T-helper 1 cell treated with Interleukin-12 subunit alpha and Interleukin-12 subunit beta and Interleukin-4 antibody, amounts not matched to agents 30 μg/mL and 1 μg/mL, for 36 hours (primary cell): ENCODE results near the gene RIPK4.

Experiments
- H3K27ac Mint-ChIP-seq: one replicate; pipeline ENCODE4 v1.8.0; 2021; ENCODE audit warnings: mild to moderate bottlenecking, mixed read lengths
- H3K27me3 Mint-ChIP-seq: one replicate; pipeline ENCODE4 v1.8.0; 2021; ENCODE audit warnings: low read depth, mixed read lengths
- H3K36me3 Mint-ChIP-seq: one replicate; pipeline ENCODE4 v1.8.0; 2021; ENCODE audit warnings: low read depth, mixed read lengths
- H3K4me1 Mint-ChIP-seq: one replicate; pipeline ENCODE4 v1.8.0; 2021; ENCODE audit warnings: low read depth, mixed read lengths
- H3K4me3 Mint-ChIP-seq: one replicate; pipeline ENCODE4 v1.8.0; 2021; ENCODE audit warnings: mild to moderate bottlenecking, moderate library complexity, mixed read lengths
- H3K9me3 Mint-ChIP-seq: one replicate; pipeline ENCODE4 v1.8.0; 2021; ENCODE audit warnings: mixed read lengths

The RIPK4 gene

DNA sequence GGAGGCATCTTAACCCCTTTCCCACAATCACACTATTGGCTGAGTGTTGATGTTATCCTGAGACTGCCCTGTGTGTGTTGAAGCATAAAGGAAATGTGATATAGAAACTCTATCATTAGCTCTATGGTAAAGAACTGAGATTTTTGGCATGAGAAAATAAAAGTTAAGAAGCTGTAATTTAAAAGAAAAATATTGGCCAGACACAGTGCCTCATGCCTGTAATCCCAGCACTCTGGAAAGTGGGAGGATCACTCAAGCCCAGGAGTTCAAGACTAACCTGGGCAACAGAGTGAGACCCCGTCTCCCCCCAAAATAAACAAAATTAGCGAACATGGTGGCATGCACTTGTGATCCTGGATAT, 14.2 kb upstream of the RIPK4 start:
- peaks cover 6% of the 10 kb centered on the region for H3K4me1 Mint-ChIP-seq
- H3K27ac Mint-ChIP-seq = no peak overlapping the region
- no peaks in the 10 kb centered on the region for H3K9me3 Mint-ChIP-seq
- no peak overlapping the region for H3K4me3 Mint-ChIP-seq
- no peaks in the 10 kb centered on the region for H3K36me3 Mint-ChIP-seq
- H3K27me3 Mint-ChIP-seq = peaks cover 57% of the 10 kb centered on the region

DNA sequence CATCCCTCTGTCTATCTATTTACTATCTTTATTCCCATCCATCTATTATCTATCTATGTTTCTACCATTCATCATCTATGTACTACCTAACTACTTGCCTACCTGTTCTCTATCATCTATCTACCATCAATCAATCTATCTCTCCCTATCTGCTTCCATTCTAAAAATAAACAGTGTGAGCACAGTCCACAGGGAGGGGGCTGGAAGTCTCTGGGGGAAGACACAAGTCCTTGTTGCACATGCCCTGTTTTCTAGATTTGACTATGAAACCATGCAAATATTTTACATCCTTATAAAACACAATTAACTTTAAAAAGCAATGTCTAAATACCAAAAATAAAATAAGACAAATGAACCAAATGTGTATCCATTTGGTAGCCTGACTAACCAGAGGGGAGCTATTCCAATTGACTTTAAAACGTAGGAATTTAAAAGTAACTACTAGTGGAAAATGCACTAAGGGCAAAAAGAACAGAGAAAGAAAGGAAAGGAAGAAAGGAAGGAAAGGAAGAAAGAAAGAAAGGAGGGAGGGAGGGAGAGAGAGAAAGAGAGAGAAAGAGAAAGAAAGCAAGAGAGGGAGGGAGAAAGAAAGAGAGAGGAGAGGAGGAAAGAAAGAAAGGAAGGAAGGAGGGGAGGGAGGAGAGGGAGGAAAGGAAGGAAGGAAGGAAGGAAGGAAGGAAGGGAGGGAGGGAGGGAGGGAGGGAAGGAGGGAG, 13.6 kb upstream of the RIPK4 start:
- Mint-ChIP-seq H3K36me3 (no peaks in the 10 kb centered on the region), H3K27ac (no peak overlapping the region), H3K9me3 (no peaks in the 10 kb centered on the region), H3K4me1 (peaks cover 6% of the 10 kb centered on the region), H3K27me3 (peaks cover 61% of the 10 kb centered on the region), H3K4me3 (no peak overlapping the region)

GRCh38 chr21:41779659-41780058, 12.8 kb upstream of the RIPK4 start:
- H3K27ac Mint-ChIP-seq = no peak overlapping the region
- no peaks in the 10 kb centered on the region for H3K9me3 Mint-ChIP-seq
- H3K4me1 Mint-ChIP-seq = peaks cover 6% of the 10 kb centered on the region
- H3K27me3 Mint-ChIP-seq = peaks cover 65% of the 10 kb centered on the region
- H3K4me3 Mint-ChIP-seq = no peak overlapping the region
- no peaks in the 10 kb centered on the region for H3K36me3 Mint-ChIP-seq

- H3K4me3 Mint-ChIP-seq = no peak overlapping the region
- peaks cover 6% of the 10 kb centered on the region for H3K4me1 Mint-ChIP-seq
- H3K27me3 Mint-ChIP-seq = peaks cover 67% of the 10 kb centered on the region
- no peak overlapping the region for H3K27ac Mint-ChIP-seq
- H3K36me3 Mint-ChIP-seq = no peaks in the 10 kb centered on the region
- H3K9me3 Mint-ChIP-seq = no peaks in the 10 kb centered on the region
These were observed 12.2 kb upstream of the RIPK4 start for GRCh38 chr21:41778930-41779600.

- no peak overlapping the region for H3K27ac Mint-ChIP-seq
- H3K27me3 Mint-ChIP-seq = peaks cover 65% of the 10 kb centered on the region
- H3K36me3 Mint-ChIP-seq = no peaks in the 10 kb centered on the region
- no peaks in the 10 kb centered on the region for H3K9me3 Mint-ChIP-seq
- peaks cover 4% of the 10 kb centered on the region for H3K4me1 Mint-ChIP-seq
- no peak overlapping the region for H3K4me3 Mint-ChIP-seq
These were observed 11.3 kb upstream of the RIPK4 start for GRCh38 chr21:41777951-41778815.

GRCh38 chr21:41776778-41777177, 9.9 kb upstream of the RIPK4 start:
- Mint-ChIP-seq H3K27me3 (peaks cover 73% of the 10 kb centered on the region), H3K4me3 (no peak overlapping the region), H3K9me3 (no peaks in the 10 kb centered on the region), H3K27ac (no peak overlapping the region), H3K4me1 (peaks cover 4% of the 10 kb centered on the region), H3K36me3 (no peaks in the 10 kb centered on the region)

DNA sequence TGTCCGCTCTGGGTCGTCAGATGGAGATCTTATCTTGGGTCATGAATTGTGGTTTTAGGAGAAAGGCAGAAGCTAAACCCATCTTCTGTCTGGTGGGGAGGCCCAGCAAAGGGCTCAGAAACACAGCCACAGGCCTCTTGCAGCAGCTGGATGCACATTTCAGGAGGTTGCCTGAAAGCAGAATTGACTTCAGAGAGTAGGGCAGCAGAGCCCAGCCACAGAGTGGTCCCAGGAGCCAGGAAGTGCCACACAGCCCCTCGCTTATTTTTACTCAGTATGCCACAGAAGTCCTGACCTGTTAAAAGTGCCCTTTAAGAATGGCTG, 8.3 kb upstream of the RIPK4 start:
- Mint-ChIP-seq H3K36me3 (no peaks in the 10 kb centered on the region), H3K27ac (no peak overlapping the region), H3K9me3 (no peaks in the 10 kb centered on the region), H3K27me3 (peaks cover 70% of the 10 kb centered on the region), H3K4me3 (no peak overlapping the region), H3K4me1 (peaks cover 4% of the 10 kb centered on the region)

DNA sequence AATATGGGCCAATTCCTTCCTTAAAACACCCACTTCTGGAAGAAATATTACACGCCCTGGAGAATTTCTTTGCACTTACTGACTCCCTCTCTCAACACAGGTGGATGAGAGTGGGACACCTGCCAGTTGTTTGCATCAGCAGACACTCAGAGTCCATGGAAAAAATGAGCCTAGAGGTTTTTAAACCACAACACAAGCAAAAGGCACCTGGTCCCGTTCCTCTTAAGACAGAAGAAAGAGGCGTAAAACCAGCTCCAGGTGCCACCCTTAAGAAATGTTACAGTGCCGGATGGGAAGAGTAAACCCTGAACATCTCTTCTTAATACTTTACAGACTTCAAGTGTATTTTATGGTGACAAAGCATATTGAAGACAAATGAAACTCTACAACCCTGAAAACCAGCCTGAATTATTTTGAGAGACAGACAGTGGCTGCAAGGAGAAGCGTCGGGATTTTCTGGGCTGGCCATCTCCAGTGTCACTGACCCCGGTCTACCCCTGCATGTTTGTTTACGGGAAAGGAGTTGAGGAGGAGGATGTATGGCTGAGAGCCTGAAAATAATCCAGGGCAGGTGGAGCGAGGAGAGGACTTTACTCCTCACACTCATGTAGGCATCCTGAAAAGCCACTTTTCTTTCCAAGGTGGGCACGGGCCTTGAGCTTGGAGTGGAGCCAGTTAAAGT, 7.8 kb upstream of the RIPK4 start:
- H3K36me3 Mint-ChIP-seq = no peaks in the 10 kb centered on the region
- H3K4me1 Mint-ChIP-seq = peaks cover 3% of the 10 kb centered on the region
- no peak overlapping the region for H3K4me3 Mint-ChIP-seq
- H3K27ac Mint-ChIP-seq = no peak overlapping the region
- H3K9me3 Mint-ChIP-seq = no peaks in the 10 kb centered on the region
- peaks cover 72% of the 10 kb centered on the region for H3K27me3 Mint-ChIP-seq

DNA sequence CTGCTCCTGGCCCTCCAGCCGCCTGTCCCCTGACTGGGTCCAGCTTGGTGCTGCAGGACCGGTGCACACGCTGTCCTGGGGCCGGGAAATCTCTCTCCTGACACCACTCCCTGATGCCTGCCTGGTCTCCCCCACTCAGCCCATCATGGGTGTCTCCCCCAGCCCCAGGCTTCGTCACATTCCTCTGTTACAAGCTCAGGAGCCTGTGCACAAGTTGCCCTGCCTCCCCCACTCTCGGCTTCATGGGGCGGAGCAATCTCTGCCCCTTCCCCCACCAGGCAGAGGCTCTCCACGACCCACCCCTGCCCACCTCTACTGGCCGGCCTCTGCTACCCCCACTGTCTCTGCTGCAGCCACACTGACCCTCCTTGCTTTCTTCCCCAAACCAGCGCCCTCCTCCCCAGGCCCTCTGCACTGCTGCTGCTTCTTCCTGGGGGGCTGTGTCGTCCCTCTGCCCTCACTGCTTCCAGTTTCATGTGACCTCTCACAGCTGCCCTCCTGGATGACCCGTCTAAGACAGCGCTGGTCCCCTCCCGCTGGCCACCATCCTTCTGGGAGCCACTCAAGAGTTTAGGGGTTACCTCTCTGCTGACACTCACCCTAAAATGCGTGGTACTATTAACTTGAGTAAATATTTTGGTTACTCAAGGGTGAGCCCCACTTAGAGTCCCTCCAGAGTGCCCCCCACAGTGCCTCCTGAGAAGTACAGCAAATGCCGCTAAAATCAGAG, 5.7 kb upstream of the RIPK4 start:
- Mint-ChIP-seq H3K27me3 (peaks cover 75% of the 10 kb centered on the region), H3K9me3 (no peaks in the 10 kb centered on the region), H3K36me3 (no peaks in the 10 kb centered on the region), H3K4me1 (peaks cover 16% of the 10 kb centered on the region), H3K4me3 (no peak overlapping the region), H3K27ac (no peak overlapping the region)

DNA sequence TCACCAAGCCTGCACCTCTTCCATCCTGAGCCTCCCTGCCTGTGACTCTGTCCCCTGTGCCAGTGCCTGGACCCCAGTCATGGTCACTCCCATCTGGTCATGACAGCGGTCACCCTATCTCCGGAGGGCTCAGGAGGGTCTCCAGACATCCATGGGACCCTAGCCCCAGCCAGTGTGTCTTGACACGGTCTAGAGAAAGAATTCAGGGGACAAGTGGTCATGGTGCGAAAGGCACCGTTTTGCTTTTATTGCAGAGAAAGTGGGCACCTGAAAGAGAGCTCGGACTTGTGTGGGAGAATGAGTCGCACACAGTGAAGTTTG, 4.7 kb upstream of the RIPK4 start:
- peaks cover 21% of the 10 kb centered on the region for H3K4me1 Mint-ChIP-seq
- no peak overlapping the region for H3K4me3 Mint-ChIP-seq
- H3K9me3 Mint-ChIP-seq = no peaks in the 10 kb centered on the region
- peaks cover 80% of the 10 kb centered on the region for H3K27me3 Mint-ChIP-seq
- no peak overlapping the region for H3K27ac Mint-ChIP-seq
- H3K36me3 Mint-ChIP-seq = no peaks in the 10 kb centered on the region

DNA sequence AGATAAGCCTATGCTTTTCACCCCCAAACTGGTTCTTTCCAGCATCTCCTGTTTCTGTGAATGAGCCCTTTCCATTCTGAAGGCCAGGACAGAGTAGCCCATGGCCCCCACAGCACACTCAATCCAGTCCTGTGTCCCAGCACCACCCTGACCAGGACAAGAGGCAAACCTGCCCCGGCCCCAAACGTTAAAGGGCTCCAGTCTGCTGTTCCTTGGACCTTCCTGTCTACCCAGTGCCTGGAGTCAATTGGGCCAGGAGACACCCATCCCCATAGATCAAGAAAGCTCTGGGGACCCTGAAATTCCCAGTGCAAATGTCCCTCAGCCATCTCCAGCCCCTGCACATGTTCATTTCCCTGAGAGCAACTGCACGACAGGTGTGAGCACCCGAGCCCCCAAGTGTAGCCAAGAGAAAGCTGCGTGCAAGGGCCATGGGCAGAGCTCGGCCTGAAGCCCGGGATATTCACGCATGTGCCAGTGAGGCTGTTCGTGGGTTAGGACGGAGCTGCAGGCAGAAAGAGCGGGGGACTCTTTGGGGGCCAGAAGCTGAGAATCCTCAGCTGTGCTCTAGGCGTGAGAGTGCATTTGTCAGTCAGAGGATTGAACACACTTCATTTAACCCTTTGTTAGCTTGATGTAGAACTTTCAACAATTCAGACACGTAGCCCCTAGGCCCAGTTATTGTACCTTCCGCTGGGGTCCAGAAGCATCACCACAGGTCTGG, 4.2 kb upstream of the RIPK4 start:
- Mint-ChIP-seq H3K4me1 (peaks cover 21% of the 10 kb centered on the region), H3K27ac (no peak overlapping the region), H3K27me3 (peaks cover 80% of the 10 kb centered on the region), H3K4me3 (no peak overlapping the region), H3K9me3 (no peaks in the 10 kb centered on the region), H3K36me3 (no peaks in the 10 kb centered on the region)

GRCh38 chr21:41769933-41770332, 3.1 kb upstream of the RIPK4 start:
- no peaks in the 10 kb centered on the region for H3K9me3 Mint-ChIP-seq
- no peak overlapping the region for H3K27ac Mint-ChIP-seq
- peaks cover 80% of the 10 kb centered on the region for H3K27me3 Mint-ChIP-seq
- H3K4me1 Mint-ChIP-seq = peaks cover 21% of the 10 kb centered on the region
- H3K4me3 Mint-ChIP-seq = no peak overlapping the region
- H3K36me3 Mint-ChIP-seq = no peaks in the 10 kb centered on the region

GRCh38 chr21:41769521-41769920, 2.7 kb upstream of the RIPK4 start:
- Mint-ChIP-seq H3K27ac (no peak overlapping the region), H3K36me3 (no peaks in the 10 kb centered on the region), H3K9me3 (no peaks in the 10 kb centered on the region), H3K4me1 (peaks cover 21% of the 10 kb centered on the region), H3K4me3 (no peak overlapping the region), H3K27me3 (peaks cover 80% of the 10 kb centered on the region)

GRCh38 chr21:41769111-41769510, 2.3 kb upstream of the RIPK4 start:
- Mint-ChIP-seq H3K27ac (no peak overlapping the region), H3K36me3 (no peaks in the 10 kb centered on the region), H3K27me3 (peaks cover 80% of the 10 kb centered on the region), H3K4me1 (peaks cover 21% of the 10 kb centered on the region), H3K4me3 (peak overlapping the region; percentile 63), H3K9me3 (no peaks in the 10 kb centered on the region)
